ENCODE data around the gene HCRT.

GRCh38 chr17:42167807-42168206 lies 17.4 kb downstream of the HCRT start:
- no peak for TF ChIP-seq POLR2AphosphoS5 (IDR thresholded peaks at IDR 0.05; ENCODE audit: borderline replicate concordance, low read depth, low read length)
- TF ChIP-seq EZH2 (IDR thresholded peaks at IDR 0.05): no peak
